Smooth muscle cell (in vitro differentiated cells): Measurements from ENCODE around the gene AFDN. TPM values are rescaled to one million over a fixed set of nuclear protein-coding genes. Genes with fewer than 3 reads are reported as not detected.

Source experiments
- DNase-seq: peaks from one replicate; lab custom pipeline; 2025; ENCODE audit not compliant: unreplicated experiment; lab: John Stamatoyannopoulos, UW
- H2AFZ ChIP-seq: fragments of 200-600 bp; sonication (generic); 2 replicates; pipeline ENCODE4 v1.6.0; 2016; ENCODE audit warnings: antibody characterized with exemption, low read depth, mild to moderate bottlenecking
- H3F3A ChIP-seq: fragments of 200-600 bp; sonication (generic); 2 replicates; pipeline ENCODE4 v1.6.0; 2017; ENCODE audit warnings: antibody characterized with exemption, low read depth
- H3K27ac ChIP-seq: fragments of 200-600 bp; sonication (generic); 2 replicates; pipeline ENCODE4 v1.5.1; 2016; ENCODE audit warnings: low read depth, mild to moderate bottlenecking
- H3K27me3 ChIP-seq: fragments of 200-600 bp; sonication (generic); 2 replicates; pipeline ENCODE4 v1.6.1; 2016; ENCODE audit warnings: low read depth, mild to moderate bottlenecking
- H3K36me3 ChIP-seq: fragments of 200-600 bp; sonication (generic); 2 replicates; pipeline ENCODE4 v1.5.1; 2016; ENCODE audit warnings: low read depth
- H3K4me1 ChIP-seq: fragments of 200-600 bp; sonication (generic); 2 replicates; pipeline ENCODE4 v1.5.1; 2016; ENCODE audit warnings: low read depth
- H3K4me2 ChIP-seq: fragments of 200-600 bp; sonication (generic); 2 replicates; pipeline ENCODE4 v1.6.0; 2016; ENCODE audit warnings: mild to moderate bottlenecking
- H3K4me3 ChIP-seq: fragments of 200-600 bp; sonication (generic); 2 replicates; pipeline ENCODE4 v1.5.1; 2016; ENCODE audit warnings: mild to moderate bottlenecking
- H3K79me2 ChIP-seq: fragments of 200-600 bp; sonication (generic); 2 replicates; pipeline ENCODE4 v1.6.0; 2016; ENCODE audit warnings: low read depth, mild to moderate bottlenecking
- H3K9ac ChIP-seq: fragments of 200-600 bp; sonication (generic); 2 replicates; pipeline ENCODE4 v1.6.0; 2016; ENCODE audit warnings: low read depth
- H3K9me3 ChIP-seq: fragments of 200-600 bp; sonication (generic); replicated peaks from 2 replicates; pipeline ENCODE4 v1.5.1; 2016; ENCODE audit warnings: low read depth
- H4K20me1 ChIP-seq: fragments of 200-600 bp; sonication (generic); 2 replicates; pipeline ENCODE4 v1.6.0; 2016; ENCODE audit warnings: low read depth
- WGBS: methylation state at CpG from one replicate; pipeline ENCODE4 v1.1.7; 2016; ENCODE audit warnings: low lambda C conversion rate; 5-methylcytosine and 5-hydroxymethylcytosine counted together
- polyA plus RNA-seq: library from polyadenylated mRNA; unstranded; fragments of >200 nt; fragmentation: Nextera tagmentation; extraction: Ambion mirVana; gene quantifications from 2 replicates; pipeline ENCODE4 v1.2.1, GENCODE V29; 2016
- total RNA-seq: library from RNA; depleted of rRNA; stranded (reverse); fragments of >200 nt; gene quantifications from 2 replicates; pipeline ENCODE4 v1.2.3, GENCODE V29; 2014
- TF ChIP-seq, protein P1 (sequence below): fragments of 200-600 bp; sonication (generic); IDR thresholded peaks from 2 replicates; pipeline ENCODE4 v1.5.1; 2017; ENCODE audit warnings: borderline replicate concordance, mild to moderate bottlenecking, antibody characterized with exemption; ENCODE audit not compliant: insufficient read depth, poor library complexity, severe bottlenecking

Gene AFDN
- total and polyA plus RNA-seq, 2 experiments from 2014 or later = 52.3 to 98.8 TPM

DNA sequence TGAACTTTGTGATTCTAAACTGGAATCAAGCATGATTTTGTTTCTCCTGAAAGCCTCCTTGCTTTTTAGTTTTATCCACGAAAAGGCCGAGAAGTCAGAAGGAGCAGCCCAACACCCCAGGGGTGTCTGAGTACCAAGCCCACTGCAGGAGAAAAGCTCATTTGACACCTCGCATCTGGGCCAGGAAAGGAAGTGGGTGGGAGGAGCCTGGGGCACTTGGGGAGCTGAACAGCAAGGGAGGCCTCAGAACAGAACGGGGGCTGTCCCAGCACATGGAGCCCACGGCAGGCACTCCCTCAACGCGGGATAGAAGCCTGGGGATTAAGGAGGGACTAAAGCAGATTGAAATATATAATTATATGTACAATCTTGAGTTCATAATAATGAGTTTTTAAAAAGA lies 177.3 kb downstream of the AFDN start:
- no peak overlapping the region for H3K9ac ChIP-seq
- H3K36me3 ChIP-seq = no peaks in the 10 kb centered on the region
- no peak for DNase-seq
- no peaks in the 10 kb centered on the region for H3K79me2 ChIP-seq
- H3K27ac ChIP-seq = no peak overlapping the region
- H3K4me1 ChIP-seq = no peaks in the 10 kb centered on the region
- no peaks in the 10 kb centered on the region for H4K20me1 ChIP-seq
- H3F3A ChIP-seq = peaks cover 25% of the 10 kb centered on the region
- H2AFZ ChIP-seq = no peak overlapping the region
- H3K9me3 ChIP-seq = no peaks in the 10 kb centered on the region
- 83% methylated on average over 7 of the region's 7 CpGs for WGBS
- H3K4me2 ChIP-seq = no peak overlapping the region
- no peaks in the 10 kb centered on the region for H3K27me3 ChIP-seq
- H3K4me3 ChIP-seq = no peak overlapping the region
- TF ChIP-seq, protein P1, sequence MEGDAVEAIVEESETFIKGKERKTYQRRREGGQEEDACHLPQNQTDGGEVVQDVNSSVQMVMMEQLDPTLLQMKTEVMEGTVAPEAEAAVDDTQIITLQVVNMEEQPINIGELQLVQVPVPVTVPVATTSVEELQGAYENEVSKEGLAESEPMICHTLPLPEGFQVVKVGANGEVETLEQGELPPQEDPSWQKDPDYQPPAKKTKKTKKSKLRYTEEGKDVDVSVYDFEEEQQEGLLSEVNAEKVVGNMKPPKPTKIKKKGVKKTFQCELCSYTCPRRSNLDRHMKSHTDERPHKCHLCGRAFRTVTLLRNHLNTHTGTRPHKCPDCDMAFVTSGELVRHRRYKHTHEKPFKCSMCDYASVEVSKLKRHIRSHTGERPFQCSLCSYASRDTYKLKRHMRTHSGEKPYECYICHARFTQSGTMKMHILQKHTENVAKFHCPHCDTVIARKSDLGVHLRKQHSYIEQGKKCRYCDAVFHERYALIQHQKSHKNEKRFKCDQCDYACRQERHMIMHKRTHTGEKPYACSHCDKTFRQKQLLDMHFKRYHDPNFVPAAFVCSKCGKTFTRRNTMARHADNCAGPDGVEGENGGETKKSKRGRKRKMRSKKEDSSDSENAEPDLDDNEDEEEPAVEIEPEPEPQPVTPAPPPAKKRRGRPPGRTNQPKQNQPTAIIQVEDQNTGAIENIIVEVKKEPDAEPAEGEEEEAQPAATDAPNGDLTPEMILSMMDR = no peak

DNA sequence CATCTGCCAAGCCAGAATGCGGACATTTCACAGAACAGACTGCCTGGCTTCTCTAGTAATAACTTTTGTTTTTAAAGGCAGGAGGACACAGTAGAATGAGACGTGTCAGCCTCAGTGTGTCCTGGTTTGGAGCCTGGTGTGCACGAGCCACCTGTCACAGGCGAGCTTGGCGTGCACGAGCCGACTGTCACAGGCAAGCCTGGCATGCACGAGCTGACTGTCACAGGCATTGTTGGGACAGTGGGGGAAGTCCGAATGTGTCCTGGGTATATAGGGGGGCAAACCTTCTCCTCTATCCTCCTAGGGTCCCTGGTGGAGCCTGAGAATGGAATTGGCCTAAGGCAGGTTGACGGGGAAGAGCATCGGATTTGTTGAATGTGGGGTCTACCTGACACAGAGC lies 178.2 kb downstream of the AFDN start:
- no peak overlapping the region for H3K27ac ChIP-seq
- H3K27me3 ChIP-seq = no peaks in the 10 kb centered on the region
- no peak overlapping the region for H2AFZ ChIP-seq
- no peak overlapping the region for H3K9ac ChIP-seq
- no peaks in the 10 kb centered on the region for H3K36me3 ChIP-seq
- H3K9me3 ChIP-seq = no peaks in the 10 kb centered on the region
- no peak overlapping the region for H3K4me2 ChIP-seq
- H3K4me3 ChIP-seq = no peak overlapping the region
- WGBS = 95% methylated on average over 11 of the region's 11 CpGs
- H3F3A ChIP-seq = peaks cover 26% of the 10 kb centered on the region
- TF ChIP-seq, protein P1 = no peak
- DNase-seq = no peak
- no peaks in the 10 kb centered on the region for H4K20me1 ChIP-seq
- H3K79me2 ChIP-seq = no peaks in the 10 kb centered on the region
- no peaks in the 10 kb centered on the region for H3K4me1 ChIP-seq

DNA sequence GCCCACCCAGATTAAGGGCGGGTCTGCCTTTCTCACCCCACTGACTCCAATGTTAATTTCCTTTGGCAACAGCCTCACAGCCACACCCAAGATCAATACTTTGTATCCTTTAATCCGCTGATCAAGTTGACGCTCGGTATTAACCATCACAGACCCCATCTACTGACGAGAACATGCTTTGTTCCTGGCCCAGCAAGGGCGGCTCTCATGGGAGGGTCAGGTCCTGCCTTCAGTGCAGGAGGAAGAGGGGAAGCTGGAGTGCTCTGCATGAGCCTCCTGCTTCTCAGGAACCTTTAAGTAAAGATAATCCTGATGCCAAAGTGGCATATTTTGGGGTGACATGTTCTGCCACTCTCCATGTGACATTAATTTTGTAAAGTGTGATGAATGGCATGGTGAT lies 179.1 kb downstream of the AFDN start:
- H3K79me2 ChIP-seq = no peaks in the 10 kb centered on the region
- no peaks in the 10 kb centered on the region for H3K4me1 ChIP-seq
- H3K27ac ChIP-seq = no peak overlapping the region
- H4K20me1 ChIP-seq = no peaks in the 10 kb centered on the region
- TF ChIP-seq, protein P1 = no peak
- no peaks in the 10 kb centered on the region for H3K27me3 ChIP-seq
- no peak for DNase-seq
- H3K4me3 ChIP-seq = no peak overlapping the region
- WGBS = 97% methylated on average over 6 of the region's 6 CpGs
- no peak overlapping the region for H2AFZ ChIP-seq
- no peak overlapping the region for H3K9ac ChIP-seq
- H3K4me2 ChIP-seq = no peak overlapping the region
- H3K9me3 ChIP-seq = peaks cover 5% of the 10 kb centered on the region
- no peaks in the 10 kb centered on the region for H3K36me3 ChIP-seq
- H3F3A ChIP-seq = peaks cover 26% of the 10 kb centered on the region

DNA sequence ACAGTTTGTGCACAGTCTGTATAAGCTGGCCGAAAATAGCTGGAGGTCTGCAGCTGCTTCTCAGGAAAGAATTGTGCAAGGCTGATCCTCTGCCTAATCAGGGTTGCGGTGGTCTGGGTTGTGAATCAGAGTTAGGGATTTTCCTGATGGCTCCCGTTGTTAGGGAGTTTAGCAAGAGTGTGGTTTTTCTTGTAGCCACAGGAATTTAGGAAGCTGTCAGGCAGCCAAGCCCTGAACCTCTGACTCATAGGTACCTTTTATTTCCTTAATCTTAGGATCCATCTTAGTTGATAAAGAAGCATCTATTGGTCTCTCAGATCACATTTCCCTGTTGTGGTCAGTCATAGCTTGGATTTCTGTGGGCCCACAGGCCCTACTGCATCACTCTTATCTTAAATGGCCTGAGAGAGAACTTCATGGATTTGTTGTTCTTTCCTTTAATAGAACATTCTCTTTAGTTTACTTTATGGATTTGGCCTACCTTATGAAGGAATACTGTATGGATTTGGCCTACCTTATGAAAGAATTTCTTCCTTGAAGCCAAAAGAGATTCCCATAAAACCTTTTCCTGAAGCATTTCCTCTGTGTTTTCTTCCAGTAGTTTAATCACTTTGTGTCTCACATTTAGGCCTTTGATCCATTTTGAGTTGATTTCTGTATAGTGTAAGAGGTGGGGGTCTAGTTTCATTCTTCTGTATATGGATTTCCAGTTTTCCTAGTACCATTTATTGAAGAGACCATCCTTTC lies 181.1 kb downstream of the AFDN start:
- Histone ChIP-seq H3K27ac (peak overlapping the region; percentile 78), H3K4me3 (no peak overlapping the region), H3K36me3 (no peaks in the 10 kb centered on the region), H3K4me2 (no peak overlapping the region), H3K4me1 (no peaks in the 10 kb centered on the region), H4K20me1 (no peaks in the 10 kb centered on the region), H3F3A (peaks cover 26% of the 10 kb centered on the region), H3K79me2 (no peaks in the 10 kb centered on the region), H3K9ac (peak overlapping the region; percentile 12), H2AFZ (no peak overlapping the region), H3K27me3 (no peaks in the 10 kb centered on the region), H3K9me3 (peaks cover 8% of the 10 kb centered on the region)
- WGBS = 1% methylated on average over 3 of the region's 3 CpGs
- TF ChIP-seq, protein P1 = no peak
- DNase-seq = no peak
